ENCODE results near the gene RHBDD3.

The RHBDD3 gene

DNA sequence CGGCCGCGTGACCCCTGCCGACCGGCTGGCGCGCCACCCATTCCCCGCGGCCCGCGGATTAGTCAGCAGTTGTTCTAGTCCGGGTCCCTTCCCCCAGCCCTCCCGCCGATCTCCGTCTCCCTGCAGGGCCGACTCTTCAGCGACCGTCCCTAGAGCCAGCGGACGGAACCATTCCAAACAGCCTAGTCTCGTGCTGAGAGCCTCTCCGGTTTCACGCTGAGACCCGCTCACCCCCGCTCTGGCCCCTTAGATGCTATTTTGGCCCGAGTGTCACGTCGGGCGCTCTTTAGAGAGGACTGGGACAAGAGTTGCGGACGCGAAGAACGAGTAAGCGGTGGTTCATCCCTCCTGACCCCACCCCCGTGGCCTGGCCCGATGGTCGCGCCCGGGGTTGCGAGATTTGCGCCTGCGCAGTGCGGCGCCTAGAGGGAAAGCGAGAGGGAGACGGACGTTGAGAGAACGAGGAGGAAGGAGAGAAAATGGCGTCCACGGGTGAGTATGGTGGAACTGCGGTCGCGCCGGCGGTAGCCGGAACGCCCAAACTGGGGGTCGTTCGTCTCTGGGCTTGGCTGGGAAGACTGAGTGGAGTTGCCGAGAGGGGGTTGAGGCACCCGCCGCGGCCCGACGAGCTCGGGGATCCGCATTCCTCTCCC lies at the start of gene RHBDD3, which contains the start of gene EWSR1:
RHBDD3 (minus strand) TSS at position 124 of the 653 bp plus-strand sequence. CDS start 2,355 bp downstream, outside the sequence.
EWSR1 (plus strand) TSS at position 411 of the 653 bp plus-strand sequence; CDS start at position 480, 69 bp downstream.
- in situ Hi-C loops (cut with HindIII; ENCODE audit: low sequenced_read_pairs): no loop called here
- DNase-seq (ENCODE audit: low read depth, low spot score): peak; percentile 98
- H3K4me3 ChIP-seq (ENCODE audit: low read depth, low read length): peak within 1 kb of the TSS; percentile 95
- TF ChIP-seq, protein P1, sequence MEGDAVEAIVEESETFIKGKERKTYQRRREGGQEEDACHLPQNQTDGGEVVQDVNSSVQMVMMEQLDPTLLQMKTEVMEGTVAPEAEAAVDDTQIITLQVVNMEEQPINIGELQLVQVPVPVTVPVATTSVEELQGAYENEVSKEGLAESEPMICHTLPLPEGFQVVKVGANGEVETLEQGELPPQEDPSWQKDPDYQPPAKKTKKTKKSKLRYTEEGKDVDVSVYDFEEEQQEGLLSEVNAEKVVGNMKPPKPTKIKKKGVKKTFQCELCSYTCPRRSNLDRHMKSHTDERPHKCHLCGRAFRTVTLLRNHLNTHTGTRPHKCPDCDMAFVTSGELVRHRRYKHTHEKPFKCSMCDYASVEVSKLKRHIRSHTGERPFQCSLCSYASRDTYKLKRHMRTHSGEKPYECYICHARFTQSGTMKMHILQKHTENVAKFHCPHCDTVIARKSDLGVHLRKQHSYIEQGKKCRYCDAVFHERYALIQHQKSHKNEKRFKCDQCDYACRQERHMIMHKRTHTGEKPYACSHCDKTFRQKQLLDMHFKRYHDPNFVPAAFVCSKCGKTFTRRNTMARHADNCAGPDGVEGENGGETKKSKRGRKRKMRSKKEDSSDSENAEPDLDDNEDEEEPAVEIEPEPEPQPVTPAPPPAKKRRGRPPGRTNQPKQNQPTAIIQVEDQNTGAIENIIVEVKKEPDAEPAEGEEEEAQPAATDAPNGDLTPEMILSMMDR (IDR thresholded peaks at IDR 0.05; ENCODE audit: low read depth, low read length): no peak

DNA sequence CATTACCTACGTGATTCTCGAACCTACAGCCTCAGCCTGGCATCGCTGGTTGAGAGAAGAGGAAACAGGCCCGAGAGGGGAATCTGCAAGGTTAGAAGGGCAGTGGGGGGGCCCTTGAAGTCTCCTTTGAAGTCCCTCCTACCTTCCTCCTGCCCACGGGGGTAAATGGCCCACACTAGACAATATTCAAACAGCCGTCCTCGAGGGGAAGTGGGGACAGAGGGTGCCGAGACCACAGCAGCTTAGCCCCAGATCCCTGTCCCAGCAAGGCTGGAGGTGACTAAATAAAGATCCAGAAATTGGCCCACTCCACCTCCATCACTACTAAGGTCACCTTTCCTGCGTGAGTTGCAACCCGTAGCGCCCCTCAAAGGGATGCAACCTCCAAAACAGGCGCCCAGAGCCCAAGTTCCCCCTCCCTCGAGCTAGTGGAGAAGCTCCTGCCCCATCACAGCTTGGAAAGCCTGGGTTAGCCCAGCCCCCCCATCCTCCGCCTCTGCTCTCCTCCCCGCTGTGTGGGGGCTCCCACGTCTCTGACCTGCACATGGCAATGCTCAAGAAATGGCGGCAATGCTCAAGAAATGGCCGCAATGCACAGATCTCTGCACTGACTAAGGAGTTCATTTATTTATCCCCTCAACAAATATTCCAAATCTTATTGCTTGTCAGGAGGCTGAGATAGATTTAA lies 48.5 kb upstream of the RHBDD3 start:
- TF ChIP-seq, protein P1 (IDR thresholded peaks at IDR 0.05; ENCODE audit: low read depth, low read length): no peak
- in situ Hi-C loops (cut with HindIII; ENCODE audit: low sequenced_read_pairs): no loop called here
- no peak overlapping the region for H3K4me3 ChIP-seq (ENCODE audit: low read depth, low read length)
- no peak for DNase-seq (ENCODE audit: low read depth, low spot score)

DNA sequence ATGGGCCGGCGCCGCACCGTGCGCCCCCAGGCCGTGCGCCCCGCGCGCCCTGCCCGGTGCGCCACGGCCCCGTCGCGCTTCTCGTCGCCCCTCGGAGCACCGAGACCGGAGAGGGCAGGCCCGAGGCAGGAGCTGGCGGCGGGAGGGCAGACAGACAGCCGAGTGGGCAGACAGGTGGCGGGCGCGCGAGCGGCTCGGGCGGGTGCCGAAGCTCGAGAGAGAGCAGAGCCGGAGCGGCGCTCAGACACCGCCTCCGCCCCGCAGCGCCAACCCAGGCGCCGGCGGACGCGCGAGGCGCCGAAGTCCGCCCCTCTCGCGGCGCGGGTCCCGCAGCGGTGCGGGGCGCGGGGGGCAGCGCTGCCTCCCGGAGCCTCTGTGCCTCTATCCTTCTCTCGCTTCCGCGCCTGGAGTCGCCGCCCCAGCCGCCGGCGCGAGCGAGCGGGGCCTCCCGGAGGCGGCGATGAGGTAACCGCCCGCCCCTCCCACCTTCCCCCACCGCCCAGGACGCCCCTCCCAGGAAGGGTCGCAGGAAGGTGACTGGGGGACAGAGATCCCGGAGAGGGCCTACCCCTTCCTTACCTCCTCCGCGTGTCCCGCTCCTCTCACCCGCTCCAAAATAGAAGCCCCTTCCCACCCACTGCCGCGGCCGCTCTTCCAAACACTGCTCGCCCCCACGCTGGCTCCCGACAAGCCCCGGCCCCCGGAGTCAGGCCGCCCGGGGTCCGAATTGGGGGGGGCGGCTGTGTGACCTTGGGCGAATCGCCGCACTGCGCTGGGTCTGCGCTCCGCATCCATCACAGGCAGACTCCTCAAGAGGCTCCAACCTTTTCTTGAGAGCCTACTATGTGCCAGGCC lies 47.7 kb upstream of the RHBDD3 start, which contains the start of gene RASL10A:
RASL10A (minus strand) TSS at position 412 of the 855 bp plus-strand sequence. CDS start 451 bp downstream, outside the sequence.
- TF ChIP-seq, protein P1 (IDR thresholded peaks at IDR 0.05; ENCODE audit: low read depth, low read length): no peak
- DNase-seq (ENCODE audit: low read depth, low spot score): no peak
- peak within 1 kb of the TSS; percentile 7 for H3K4me3 ChIP-seq (ENCODE audit: low read depth, low read length)
- in situ Hi-C loops (cut with HindIII; ENCODE audit: low sequenced_read_pairs): no loop called here

DNA sequence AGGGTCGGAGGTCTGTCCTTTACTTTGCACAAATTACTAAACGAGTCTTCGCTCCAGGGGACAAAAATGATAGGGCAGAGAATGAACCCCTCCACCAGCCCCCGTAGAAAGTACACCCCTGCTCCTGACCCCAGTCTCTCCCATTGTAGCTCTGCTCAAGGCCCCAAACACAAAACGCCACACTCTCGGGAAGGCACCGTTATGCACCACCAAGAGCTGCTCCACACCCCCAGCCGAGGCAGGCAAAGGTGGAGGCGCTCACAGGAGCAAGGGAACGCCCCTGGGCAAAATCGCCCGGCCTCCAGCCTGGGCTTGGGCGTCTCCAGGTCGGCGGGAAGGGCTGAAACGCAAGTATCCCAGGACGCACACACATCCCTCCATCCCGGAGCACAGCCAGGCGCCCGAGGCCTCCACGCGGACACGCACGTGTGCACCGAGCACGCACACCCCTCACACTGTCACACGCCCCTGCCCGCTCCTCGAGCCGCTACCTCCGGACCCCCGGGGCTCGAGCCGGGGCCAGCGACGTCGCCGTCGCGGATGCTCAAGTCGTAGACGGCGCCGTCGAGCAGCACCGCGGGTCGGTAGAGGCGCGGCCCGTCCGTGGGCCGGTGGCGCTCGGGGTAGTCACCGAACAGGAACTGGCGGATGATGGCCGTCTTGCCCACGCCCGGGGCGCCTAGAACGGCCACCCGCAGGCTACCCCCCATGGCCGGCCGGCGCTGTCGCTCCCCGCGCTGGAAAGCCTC lies 46.9 kb upstream of the RHBDD3 start:
- TF ChIP-seq, protein P1 (IDR thresholded peaks at IDR 0.05; ENCODE audit: low read depth, low read length): no peak
- in situ Hi-C loops (cut with HindIII; ENCODE audit: low sequenced_read_pairs): no loop called here
- H3K4me3 ChIP-seq (ENCODE audit: low read depth, low read length): peak overlapping the region; percentile 7
- no peak for DNase-seq (ENCODE audit: low read depth, low spot score)

DNA sequence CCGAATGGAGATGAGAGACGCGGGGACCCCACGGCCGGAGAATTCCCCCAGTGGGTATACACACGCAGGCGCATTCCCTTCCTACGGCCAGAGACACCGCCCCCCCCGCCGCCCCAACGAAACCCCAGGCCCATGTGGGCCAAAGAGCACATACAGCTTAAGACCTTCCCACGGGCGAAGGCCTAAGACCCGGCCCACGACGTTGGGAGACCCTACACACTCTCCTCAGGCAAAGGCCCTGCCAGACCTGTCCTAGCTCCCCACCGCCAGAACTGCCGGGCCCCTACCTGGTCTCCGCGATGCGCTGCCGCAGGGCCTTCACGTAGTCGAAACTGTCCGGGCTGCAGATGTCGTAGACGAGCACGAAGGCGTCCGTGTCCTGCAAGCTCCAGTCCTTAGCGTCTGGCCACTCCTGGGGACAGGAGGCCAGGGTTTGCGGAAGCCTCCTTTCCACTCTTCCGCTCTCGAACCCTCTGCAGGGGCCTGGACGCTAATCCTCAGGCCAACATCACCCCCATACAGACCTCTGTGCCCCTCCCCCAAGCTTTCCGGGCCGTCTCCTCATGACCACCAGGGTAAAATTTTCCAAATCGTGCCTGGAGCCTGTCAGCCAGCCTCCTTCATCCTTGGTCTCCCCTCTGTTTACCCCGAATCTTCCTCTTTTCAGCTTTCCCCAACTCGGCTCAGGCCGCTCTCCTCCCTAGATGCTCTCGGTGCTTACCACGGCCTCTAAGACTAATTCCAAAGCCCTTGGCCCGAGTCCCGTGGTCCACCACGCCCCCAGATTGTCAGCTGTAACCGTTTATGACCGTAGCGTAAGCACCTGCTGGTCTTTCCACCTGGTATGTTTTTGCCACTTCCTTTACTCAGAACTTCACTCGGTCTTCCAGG lies 46.0 kb upstream of the RHBDD3 start:
- no peak overlapping the region for H3K4me3 ChIP-seq (ENCODE audit: low read depth, low read length)
- in situ Hi-C loops (cut with HindIII; ENCODE audit: low sequenced_read_pairs): no loop called here

More for the DNA sequence above, 46.0 kb upstream of the RHBDD3 start:
- TF ChIP-seq, protein P1 (IDR thresholded peaks at IDR 0.05; ENCODE audit: low read depth, low read length): no peak
- no peak for DNase-seq (ENCODE audit: low read depth, low spot score)
